ENCODE measurements around the gene NAA15.
A peak's percentile ranks its signal among the peaks of the same experiment; 100 is the strongest.

DNA sequence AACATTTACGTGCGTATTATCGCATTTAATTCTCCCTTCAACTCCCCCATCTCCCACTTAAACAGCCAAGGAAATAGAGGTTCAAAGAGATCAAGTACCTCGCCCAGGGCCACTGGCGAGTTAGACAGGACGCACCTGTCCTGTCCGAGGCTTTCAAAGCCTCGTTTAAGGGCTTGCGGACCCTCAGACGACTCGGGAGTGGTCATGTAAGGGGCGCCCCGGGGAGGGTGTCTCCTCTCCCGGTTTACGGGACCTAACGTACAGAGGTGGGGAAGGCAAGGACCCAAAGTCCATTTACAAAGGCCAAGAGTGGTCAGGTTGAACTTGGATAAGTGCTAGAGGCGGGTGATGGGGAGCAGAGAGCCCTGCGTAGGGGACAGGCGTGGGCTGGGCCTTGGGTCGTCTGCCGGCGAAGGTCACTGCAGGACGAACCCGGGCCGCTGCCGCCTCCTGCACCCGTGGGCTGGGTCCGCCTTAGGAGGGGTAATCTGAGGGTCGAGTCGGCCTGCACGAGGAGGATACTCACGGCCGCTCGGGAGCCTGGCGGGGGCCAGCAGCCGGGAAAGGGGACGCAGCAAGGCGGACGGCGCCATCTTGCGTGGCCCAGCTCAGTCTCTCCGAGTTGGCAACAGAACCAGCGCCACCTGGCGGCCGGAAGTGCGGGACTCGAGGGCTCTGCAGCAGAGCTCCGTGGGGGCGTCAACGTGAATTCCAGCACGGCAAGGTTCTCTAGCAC lies 5.9 kb upstream of the NAA15 start:
- TF ChIP-seq, protein P1, sequence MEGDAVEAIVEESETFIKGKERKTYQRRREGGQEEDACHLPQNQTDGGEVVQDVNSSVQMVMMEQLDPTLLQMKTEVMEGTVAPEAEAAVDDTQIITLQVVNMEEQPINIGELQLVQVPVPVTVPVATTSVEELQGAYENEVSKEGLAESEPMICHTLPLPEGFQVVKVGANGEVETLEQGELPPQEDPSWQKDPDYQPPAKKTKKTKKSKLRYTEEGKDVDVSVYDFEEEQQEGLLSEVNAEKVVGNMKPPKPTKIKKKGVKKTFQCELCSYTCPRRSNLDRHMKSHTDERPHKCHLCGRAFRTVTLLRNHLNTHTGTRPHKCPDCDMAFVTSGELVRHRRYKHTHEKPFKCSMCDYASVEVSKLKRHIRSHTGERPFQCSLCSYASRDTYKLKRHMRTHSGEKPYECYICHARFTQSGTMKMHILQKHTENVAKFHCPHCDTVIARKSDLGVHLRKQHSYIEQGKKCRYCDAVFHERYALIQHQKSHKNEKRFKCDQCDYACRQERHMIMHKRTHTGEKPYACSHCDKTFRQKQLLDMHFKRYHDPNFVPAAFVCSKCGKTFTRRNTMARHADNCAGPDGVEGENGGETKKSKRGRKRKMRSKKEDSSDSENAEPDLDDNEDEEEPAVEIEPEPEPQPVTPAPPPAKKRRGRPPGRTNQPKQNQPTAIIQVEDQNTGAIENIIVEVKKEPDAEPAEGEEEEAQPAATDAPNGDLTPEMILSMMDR (IDR thresholded peaks at IDR 0.05), result peak; percentile 91
- TF ChIP-seq POLR2AphosphoS5 (IDR thresholded peaks at IDR 0.05; ENCODE audit: low read depth, low read length) (peak; percentile 74), SIN3A (IDR thresholded peaks at IDR 0.05; ENCODE audit: borderline replicate concordance, insufficient read depth, low read depth, low read length) (peak; percentile 56; the same call in 1 of the 2 replicates)
- TF ChIP-seq, protein P2, sequence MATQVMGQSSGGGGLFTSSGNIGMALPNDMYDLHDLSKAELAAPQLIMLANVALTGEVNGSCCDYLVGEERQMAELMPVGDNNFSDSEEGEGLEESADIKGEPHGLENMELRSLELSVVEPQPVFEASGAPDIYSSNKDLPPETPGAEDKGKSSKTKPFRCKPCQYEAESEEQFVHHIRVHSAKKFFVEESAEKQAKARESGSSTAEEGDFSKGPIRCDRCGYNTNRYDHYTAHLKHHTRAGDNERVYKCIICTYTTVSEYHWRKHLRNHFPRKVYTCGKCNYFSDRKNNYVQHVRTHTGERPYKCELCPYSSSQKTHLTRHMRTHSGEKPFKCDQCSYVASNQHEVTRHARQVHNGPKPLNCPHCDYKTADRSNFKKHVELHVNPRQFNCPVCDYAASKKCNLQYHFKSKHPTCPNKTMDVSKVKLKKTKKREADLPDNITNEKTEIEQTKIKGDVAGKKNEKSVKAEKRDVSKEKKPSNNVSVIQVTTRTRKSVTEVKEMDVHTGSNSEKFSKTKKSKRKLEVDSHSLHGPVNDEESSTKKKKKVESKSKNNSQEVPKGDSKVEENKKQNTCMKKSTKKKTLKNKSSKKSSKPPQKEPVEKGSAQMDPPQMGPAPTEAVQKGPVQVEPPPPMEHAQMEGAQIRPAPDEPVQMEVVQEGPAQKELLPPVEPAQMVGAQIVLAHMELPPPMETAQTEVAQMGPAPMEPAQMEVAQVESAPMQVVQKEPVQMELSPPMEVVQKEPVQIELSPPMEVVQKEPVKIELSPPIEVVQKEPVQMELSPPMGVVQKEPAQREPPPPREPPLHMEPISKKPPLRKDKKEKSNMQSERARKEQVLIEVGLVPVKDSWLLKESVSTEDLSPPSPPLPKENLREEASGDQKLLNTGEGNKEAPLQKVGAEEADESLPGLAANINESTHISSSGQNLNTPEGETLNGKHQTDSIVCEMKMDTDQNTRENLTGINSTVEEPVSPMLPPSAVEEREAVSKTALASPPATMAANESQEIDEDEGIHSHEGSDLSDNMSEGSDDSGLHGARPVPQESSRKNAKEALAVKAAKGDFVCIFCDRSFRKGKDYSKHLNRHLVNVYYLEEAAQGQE (IDR thresholded peaks at IDR 0.05; ENCODE audit: insufficient read depth in 1 of 2, low read depth in 2 of 2, low read length in 1 of 2), result no peak

Data from Panc1 (cell line).